K562 (cell line): Measurements from ENCODE around the gene MIP. TPM values are rescaled to one million over a fixed set of nuclear protein-coding genes. Genes with fewer than 3 reads are reported as not detected.
A peak's percentile ranks its signal among the peaks of the same experiment; 100 is the strongest.

Experiments used
- BHLHE40 ChIP-seq: IDR thresholded peaks from 2 replicates; pipeline ENCODE4 v1.6.1; 2011; ENCODE audit warnings: low read length, improper control_type of control experiment
- ELF1 ChIP-seq: fragments of 200-800 bp; sonication (Bioruptor generic); IDR thresholded peaks from 2 replicates; pipeline ENCODE4 v1.6.1; 2016; ENCODE audit warnings: missing genetic modification characterization, missing compliant biosample characterization
- GTF2E2 ChIP-seq: fragments of 200-800 bp; sonication (Bioruptor generic); IDR thresholded peaks from 2 replicates; pipeline ENCODE4 v1.6.1; 2016; ENCODE audit warnings: missing genetic modification characterization, missing compliant biosample characterization
- HOXB6 ChIP-seq: fragments of 250-450 bp; sonication (Bioruptor Pico); IDR thresholded peaks from 2 replicates; pipeline ENCODE4 v1.5.1; 2022; ENCODE audit warnings: mild to moderate bottlenecking, borderline replicate concordance
- HSF4 ChIP-seq: fragments of 250-450 bp; sonication (Bioruptor Pico); IDR thresholded peaks from 2 replicates; pipeline ENCODE4 v2.1.2; 2022; ENCODE audit warnings: mild to moderate bottlenecking, moderate library complexity, borderline replicate concordance
- MAFF ChIP-seq: IDR thresholded peaks from 2 replicates; pipeline ENCODE4 v1.6.1; 2012; ENCODE audit warnings: low read length, improper control_type of control experiment
- MAFK ChIP-seq: IDR thresholded peaks from 2 replicates; pipeline ENCODE4 v1.6.1; 2011; ENCODE audit warnings: low read length, improper control_type of control experiment
- NCOA1 ChIP-seq: fragments of 450-650 bp; IDR thresholded peaks from 2 replicates; pipeline ENCODE4 v1.6.1; 2016; ENCODE audit warnings: low read depth
- NCOR1 ChIP-seq: fragments of 450-650 bp; IDR thresholded peaks from 2 replicates; pipeline ENCODE4 v1.6.1; 2016; ENCODE audit warnings: mild to moderate bottlenecking, moderate library complexity
- NFIX ChIP-seq: fragments of 250-450 bp; sonication (Bioruptor Pico); IDR thresholded peaks from 2 replicates; pipeline ENCODE4 v1.4.0; 2020; ENCODE audit warnings: low read depth, mild to moderate bottlenecking, moderate library complexity
- OTX1 ChIP-seq: fragments of 450-650 bp; formaldehyde crosslinking; IDR thresholded peaks from 2 replicates; pipeline ENCODE4 v1.4.0; 2022; ENCODE audit warnings: mild to moderate bottlenecking
- PHF21A ChIP-seq: fragments of 450-650 bp; IDR thresholded peaks from 2 replicates; pipeline ENCODE4 v1.6.1; 2017; ENCODE audit warnings: low read depth, borderline replicate concordance
- RBM14 ChIP-seq: fragments of 200-400 bp; formaldehyde crosslinking; IDR thresholded peaks from 2 replicates; pipeline ENCODE4 v1.6.1; 2018; ENCODE audit warnings: low read depth, mild to moderate bottlenecking, low read length, moderate library complexity, borderline replicate concordance; ENCODE audit not compliant: insufficient read depth
- SOX6 ChIP-seq: fragments of 450-650 bp; IDR thresholded peaks from 2 replicates; pipeline ENCODE4 v1.6.1; 2014; ENCODE audit warnings: mild to moderate bottlenecking
- SREBF1 ChIP-seq: fragments of 150-350 bp; IDR thresholded peaks from 2 replicates; pipeline ENCODE4 v1.6.1; 2014; ENCODE audit warnings: antibody characterized with exemption, low read depth, low read length, borderline replicate concordance
- ZBTB17 ChIP-seq: fragments of 450-650 bp; formaldehyde crosslinking; IDR thresholded peaks from 2 replicates; pipeline ENCODE4 v1.4.0; 2020; ENCODE audit warnings: mild to moderate bottlenecking
- ZBTB7A ChIP-seq: IDR thresholded peaks from 2 replicates; pipeline ENCODE4 v1.6.1; 2011; ENCODE audit warnings: low read depth, mild to moderate bottlenecking, low read length, moderate library complexity, borderline replicate concordance; ENCODE audit not compliant: control insufficient read depth
- ZNF778 ChIP-seq: fragments of 450-650 bp; formaldehyde crosslinking; IDR thresholded peaks from 2 replicates; pipeline ENCODE4 v1.4.0; 2020; ENCODE audit warnings: mild to moderate bottlenecking, moderate library complexity
- polyA plus RNA-seq, 8 experiments: library from polyadenylated mRNA; depleted of rRNA in 4 of 8; stranded (reverse) in 5 of 8; unstranded in 3 of 8; fragments of >200 nt; fragmentation: Nextera tagmentation in 2 of 8; fragmentation: Illumina TruSeq in 1 of 8; extraction: Ambion mirVana in 2 of 8; extraction: Trizol in 1 of 8; gene quantifications; 2 replicates each; pipeline versions ENCODE4 v1.2.1 to v1.2.3, GENCODE V29; 2011 to 2014; ENCODE audit warnings: inconsistent platforms in 1 of 8, missing spikeins in 1 of 8
- total RNA-seq, 7 experiments: library from RNA; depleted of rRNA in 6 of 7; stranded (reverse); fragments of >200 nt in 6 of 7; fragmentation: Illumina TruSeq in 2 of 7; extraction: Trizol in 2 of 7; gene quantifications; 2 replicates each; pipeline versions ENCODE4 v1.2.1 to v1.2.3, GENCODE V29; 2011 to 2021; ENCODE audit warnings: low replicate concordance in 1 of 7
- TF ChIP-seq, protein P1 (sequence below): fragments of 250-450 bp; sonication (Bioruptor Pico); IDR thresholded peaks from 2 replicates; pipeline ENCODE4 v1.8.0; 2021; ENCODE audit warnings: borderline replicate concordance, mild to moderate bottlenecking, moderate library complexity; ENCODE audit not compliant: poor library complexity, severe bottlenecking
- TF ChIP-seq, protein P2 (sequence below): fragments of 450-650 bp; formaldehyde crosslinking; IDR thresholded peaks from 2 replicates; pipeline ENCODE4 v1.4.0; 2020; ENCODE audit warnings: mild to moderate bottlenecking
- TF ChIP-seq, protein P3 (sequence below): fragments of 450-650 bp; IDR thresholded peaks from 2 replicates; pipeline ENCODE4 v1.6.1; 2017; ENCODE audit warnings: antibody characterized with exemption, mild to moderate bottlenecking

MIP gene
- total and polyA plus RNA-seq, 9 of the 15 experiments (the other 6 are each of a cell fraction or from before 2014, with no cell fraction given), result 0.09 to 0.36 (median 0.19) TPM; not detected in 5

DNA sequence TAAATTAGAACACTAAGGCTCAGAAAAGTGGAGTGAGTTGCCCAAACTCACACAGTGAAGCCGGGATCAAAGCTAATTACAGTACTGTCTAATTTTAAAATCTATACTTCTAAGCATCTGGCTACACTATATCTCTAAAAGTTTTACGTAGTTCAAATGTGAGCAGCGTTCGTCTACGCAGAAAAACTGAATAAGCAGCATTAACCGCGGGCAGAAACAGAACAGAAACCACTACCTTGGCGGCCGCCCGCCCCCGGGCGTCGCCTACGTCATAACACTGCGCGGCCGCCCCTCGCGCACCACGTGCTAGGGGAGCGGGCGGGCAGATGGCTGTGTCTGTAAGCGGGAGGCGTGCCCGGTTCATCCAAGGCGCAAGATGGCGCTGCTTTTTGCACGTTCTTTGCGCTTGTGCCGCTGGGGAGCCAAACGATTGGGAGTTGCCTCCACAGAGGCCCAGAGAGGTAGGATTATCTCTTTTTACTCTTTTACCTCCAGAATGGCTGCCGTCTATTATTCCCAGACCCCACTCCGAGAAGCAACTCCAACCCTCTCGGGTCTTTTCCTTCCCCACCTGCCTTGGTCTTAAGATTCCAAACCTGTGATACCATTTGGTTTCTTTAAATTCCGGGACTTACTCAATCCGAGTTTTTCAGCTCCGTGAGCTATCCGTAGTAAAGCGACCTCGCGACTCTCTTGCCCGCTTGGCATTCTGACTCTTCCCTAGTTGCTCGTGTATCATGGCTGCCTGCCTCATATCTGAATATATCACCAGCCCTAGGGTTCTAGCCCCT is 14.0 kb upstream of the MIP start, which contains the start of gene SPRYD4 (continued):
- TF ChIP-seq ZBTB7A, result peak; percentile 78
- TF ChIP-seq, protein P1, sequence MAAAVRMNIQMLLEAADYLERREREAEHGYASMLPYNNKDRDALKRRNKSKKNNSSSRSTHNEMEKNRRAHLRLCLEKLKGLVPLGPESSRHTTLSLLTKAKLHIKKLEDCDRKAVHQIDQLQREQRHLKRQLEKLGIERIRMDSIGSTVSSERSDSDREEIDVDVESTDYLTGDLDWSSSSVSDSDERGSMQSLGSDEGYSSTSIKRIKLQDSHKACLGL (CRISPR knock-in tag), result peak; percentile 99
- TF ChIP-seq HSF4, result no peak
- peak; percentile 56 for TF ChIP-seq SOX6
- peak; percentile 37; the same call in 1 of the 2 replicates for TF ChIP-seq ELF1
- TF ChIP-seq GTF2E2 (tag), result peak; percentile 92
- TF ChIP-seq SREBF1, result no peak
- no peak for TF ChIP-seq ZNF778 (CRISPR knock-in tag)
- TF ChIP-seq MAFK, result no peak
- TF ChIP-seq, protein P2, sequence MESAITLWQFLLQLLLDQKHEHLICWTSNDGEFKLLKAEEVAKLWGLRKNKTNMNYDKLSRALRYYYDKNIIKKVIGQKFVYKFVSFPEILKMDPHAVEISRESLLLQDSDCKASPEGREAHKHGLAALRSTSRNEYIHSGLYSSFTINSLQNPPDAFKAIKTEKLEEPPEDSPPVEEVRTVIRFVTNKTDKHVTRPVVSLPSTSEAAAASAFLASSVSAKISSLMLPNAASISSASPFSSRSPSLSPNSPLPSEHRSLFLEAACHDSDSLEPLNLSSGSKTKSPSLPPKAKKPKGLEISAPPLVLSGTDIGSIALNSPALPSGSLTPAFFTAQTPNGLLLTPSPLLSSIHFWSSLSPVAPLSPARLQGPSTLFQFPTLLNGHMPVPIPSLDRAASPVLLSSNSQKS, result no peak
- no peak for TF ChIP-seq HOXB6 (CRISPR knock-in tag)
- TF ChIP-seq ZBTB17, result no peak
- TF ChIP-seq NFIX, result no peak
- no peak for TF ChIP-seq OTX1 (CRISPR knock-in tag)
- peak; percentile 88 for TF ChIP-seq BHLHE40
- TF ChIP-seq, protein P3, sequence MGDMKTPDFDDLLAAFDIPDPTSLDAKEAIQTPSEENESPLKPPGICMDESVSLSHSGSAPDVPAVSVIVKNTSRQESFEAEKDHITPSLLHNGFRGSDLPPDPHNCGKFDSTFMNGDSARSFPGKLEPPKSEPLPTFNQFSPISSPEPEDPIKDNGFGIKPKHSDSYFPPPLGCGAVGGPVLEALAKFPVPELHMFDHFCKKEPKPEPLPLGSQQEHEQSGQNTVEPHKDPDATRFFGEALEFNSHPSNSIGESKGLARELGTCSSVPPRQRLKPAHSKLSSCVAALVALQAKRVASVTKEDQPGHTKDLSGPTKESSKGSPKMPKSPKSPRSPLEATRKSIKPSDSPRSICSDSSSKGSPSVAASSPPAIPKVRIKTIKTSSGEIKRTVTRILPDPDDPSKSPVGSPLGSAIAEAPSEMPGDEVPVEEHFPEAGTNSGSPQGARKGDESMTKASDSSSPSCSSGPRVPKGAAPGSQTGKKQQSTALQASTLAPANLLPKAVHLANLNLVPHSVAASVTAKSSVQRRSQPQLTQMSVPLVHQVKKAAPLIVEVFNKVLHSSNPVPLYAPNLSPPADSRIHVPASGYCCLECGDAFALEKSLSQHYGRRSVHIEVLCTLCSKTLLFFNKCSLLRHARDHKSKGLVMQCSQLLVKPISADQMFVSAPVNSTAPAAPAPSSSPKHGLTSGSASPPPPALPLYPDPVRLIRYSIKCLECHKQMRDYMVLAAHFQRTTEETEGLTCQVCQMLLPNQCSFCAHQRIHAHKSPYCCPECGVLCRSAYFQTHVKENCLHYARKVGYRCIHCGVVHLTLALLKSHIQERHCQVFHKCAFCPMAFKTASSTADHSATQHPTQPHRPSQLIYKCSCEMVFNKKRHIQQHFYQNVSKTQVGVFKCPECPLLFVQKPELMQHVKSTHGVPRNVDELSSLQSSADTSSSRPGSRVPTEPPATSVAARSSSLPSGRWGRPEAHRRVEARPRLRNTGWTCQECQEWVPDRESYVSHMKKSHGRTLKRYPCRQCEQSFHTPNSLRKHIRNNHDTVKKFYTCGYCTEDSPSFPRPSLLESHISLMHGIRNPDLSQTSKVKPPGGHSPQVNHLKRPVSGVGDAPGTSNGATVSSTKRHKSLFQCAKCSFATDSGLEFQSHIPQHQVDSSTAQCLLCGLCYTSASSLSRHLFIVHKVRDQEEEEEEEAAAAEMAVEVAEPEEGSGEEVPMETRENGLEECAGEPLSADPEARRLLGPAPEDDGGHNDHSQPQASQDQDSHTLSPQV, result no peak
- TF ChIP-seq NCOA1, result no peak
- no peak for TF ChIP-seq RBM14
- no peak for TF ChIP-seq PHF21A
- no peak for TF ChIP-seq MAFF
- TF ChIP-seq NCOR1, result 0 out of 2 replicates have a peak, but pooled peaks have one; percentile 58
